Measurements from ENCODE around the gene MSANTD4. TPM values are rescaled to one million over a fixed set of nuclear protein-coding genes. Genes with fewer than 3 reads are reported as not detected.

The MSANTD4 gene
- total RNA-seq (2022; extraction: Qiagen RNA extraction) = 7.7 to 9.9 TPM (median 9.1 TPM) in 5 replicates

DNA sequence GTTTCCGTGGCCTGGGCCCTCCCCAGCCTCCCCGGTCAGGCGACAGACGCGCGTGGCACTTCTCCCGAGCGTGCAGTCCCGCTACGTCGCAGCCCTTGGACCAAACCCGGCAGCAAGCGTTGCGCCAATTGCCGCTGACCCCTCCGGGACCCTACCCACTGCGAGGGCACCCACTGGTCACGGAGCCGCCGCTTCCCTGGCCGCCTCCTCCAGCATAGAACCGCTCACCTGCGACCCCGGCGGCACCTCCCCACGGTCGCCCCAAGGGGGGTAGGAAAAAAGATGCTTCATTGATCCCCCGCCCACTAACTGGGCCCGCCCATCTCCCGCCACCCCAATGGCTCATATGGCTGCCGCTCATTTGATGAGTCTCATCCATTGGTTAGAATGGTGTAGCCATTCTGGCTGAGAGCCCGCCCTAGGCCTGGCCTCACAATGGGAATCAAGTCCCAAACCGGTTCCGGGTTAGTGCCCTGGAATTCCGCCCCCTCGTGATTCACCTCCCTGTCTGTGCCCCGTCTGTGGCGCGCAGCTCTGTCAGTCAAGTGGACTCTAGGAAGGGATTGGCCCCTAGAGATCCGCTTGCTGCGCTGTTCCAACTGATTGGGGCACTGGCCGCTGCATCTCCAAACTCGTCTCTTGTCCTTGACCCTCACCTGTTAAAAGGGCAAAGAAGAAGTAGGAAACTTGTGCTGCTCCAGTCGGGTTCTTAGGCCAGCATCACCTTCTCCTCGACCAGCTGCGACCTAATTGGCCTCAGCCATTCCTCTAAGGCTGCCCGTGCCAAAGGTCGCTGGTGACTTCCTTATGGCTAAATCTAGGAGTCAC is at the start of gene MSANTD4:
TSS of gene MSANTD4 (minus strand) at position 274 of the 828 bp plus-strand sequence. CDS start 11,323 bp downstream, outside the sequence.

Other genes starting within 250 kb of the MSANTD4 start
- gene KBTBD3, start 55.1 kb upstream of the MSANTD4 start, total RNA-seq (2022; extraction: Qiagen RNA extraction) = 0.82 to 2.5 TPM (median 1.5 TPM) in 5 replicates
- 28.4 to 34.2 TPM (median 30.0 TPM) in 5 replicates for gene AASDHPPT, start 55.4 kb upstream of the MSANTD4 start, total RNA-seq (2022; extraction: Qiagen RNA extraction)

Measured in A549 treated with Mapracorat at 1 μM for 4 hours (cell line).